Neural crest cell (in vitro differentiated cells): ENCODE measurements around the gene FNBP1L. TPM values are rescaled to one million over a fixed set of nuclear protein-coding genes. Genes with fewer than 3 reads are reported as not detected.

Experiments
- total RNA-seq: library from RNA; stranded (reverse); gene quantifications from 2 replicates; pipeline ENCODE4 v1.2.1, GENCODE V29; 2021

Gene FNBP1L
- total RNA-seq, 1 donor from 2014 or later: 60.9 TPM

Other genes starting within 250 kb of the FNBP1L start
- 61.2 and 62.7 TPM in 2 replicates for gene DR1, start 102.2 kb upstream of the FNBP1L start, total RNA-seq
- 38.5 and 41.6 TPM in 2 replicates for gene BCAR3, start 233.7 kb downstream of the FNBP1L start, total RNA-seq